HEK293 (cell line): Measurements from ENCODE around the gene HEG1.

ENCODE experiments used
- ATF2 ChIP-seq: fragments of 450-650 bp; formaldehyde crosslinking; IDR thresholded peaks from 2 replicates; pipeline ENCODE4 v1.5.1; 2016; ENCODE audit warnings: missing biosample characterization, missing genetic modification characterization, low read depth
- CTCF ChIP-seq: fragments of 450-650 bp; formaldehyde crosslinking; IDR thresholded peaks from 2 replicates; pipeline ENCODE4 v1.5.1; 2016; ENCODE audit warnings: missing biosample characterization, missing genetic modification characterization
- IKZF3 ChIP-seq: fragments of 450-650 bp; IDR thresholded peaks from 2 replicates; pipeline ENCODE4 v1.5.0; 2018; ENCODE audit warnings: missing biosample characterization, mild to moderate bottlenecking, missing genetic modification characterization, moderate library complexity
- SP2 ChIP-seq: fragments of 450-650 bp; formaldehyde crosslinking; IDR thresholded peaks from 2 replicates; pipeline ENCODE4 v1.5.1; 2016; ENCODE audit warnings: missing biosample characterization, missing genetic modification characterization
- ZNF274 ChIP-seq, 2 experiments: fragments of 200-500 bp in 1 of 2; fragments of 450-650 bp in 1 of 2; sonication (Bioruptor generic) in 1 of 2; formaldehyde crosslinking in 1 of 2; IDR thresholded peaks; 2 replicates each; pipeline versions ENCODE4 v1.5.1 to v1.6.1; 2014 to 2016; ENCODE audit warnings: borderline replicate concordance in 1 of 2, inconsistent platforms in 1 of 2, low read length in 1 of 2, missing biosample characterization in 1 of 2, missing genetic modification characterization in 1 of 2
- ZNF549 ChIP-seq: fragments of 450-650 bp; IDR thresholded peaks from 2 replicates; pipeline ENCODE4 v1.5.1; 2018; ENCODE audit warnings: missing biosample characterization, missing genetic modification characterization, mild to moderate bottlenecking, inconsistent platforms, moderate library complexity
- ZNF639 ChIP-seq: fragments of 450-650 bp; formaldehyde crosslinking; IDR thresholded peaks from 2 replicates; pipeline ENCODE4 v1.5.1; 2016; ENCODE audit warnings: missing biosample characterization, missing genetic modification characterization
- ZNF776 ChIP-seq: fragments of 450-650 bp; formaldehyde crosslinking; IDR thresholded peaks from 2 replicates; pipeline ENCODE4 v1.5.0; 2017; ENCODE audit warnings: missing biosample characterization, missing genetic modification characterization, borderline replicate concordance
- ZSCAN30 ChIP-seq: fragments of 450-650 bp; IDR thresholded peaks from 2 replicates; pipeline ENCODE4 v1.5.1; 2018; ENCODE audit warnings: missing biosample characterization, mild to moderate bottlenecking, missing genetic modification characterization, moderate library complexity

- TF ChIP-seq CTCF (tag by site-specific recombination) (no peak), ZNF549 (tag by site-specific recombination) (no peak), ATF2 (no peak), ZNF639 (tag by site-specific recombination) (no peak), ZSCAN30 (tag by site-specific recombination) (no peak), ZNF274 (IDR thresholded peaks at IDR 0.05; ENCODE audit: low read length) (no peak), ZNF274 (tag by site-specific recombination; IDR thresholded peaks at IDR 0.05; ENCODE audit: borderline replicate concordance) (no peak), ZNF776 (no peak), IKZF3 (tag by site-specific recombination) (no peak), SP2 (tag by site-specific recombination) (no peak)
These were observed 90.4 kb downstream of the HEG1 start for GRCh38 chr3:124965413-124965812.
